DND-41 (cell line): Measurements from ENCODE around the gene TRIM63.

Experiments
- CTCF ChIP-seq: IDR thresholded peaks from 2 replicates; pipeline ENCODE4 v1.5.1; 2012; ENCODE audit warnings: borderline replicate concordance, low read length, moderate library complexity, mild to moderate bottlenecking; ENCODE audit not compliant: poor library complexity, severe bottlenecking; ENCODE audit errors: extremely low read depth
- EZH2 ChIP-seq: IDR thresholded peaks from 3 replicates; pipeline ENCODE4 v1.6.1; 2012; ENCODE audit warnings: borderline replicate concordance, low read depth, mild to moderate bottlenecking, moderate library complexity, low read length, inconsistent platforms; ENCODE audit not compliant: severe bottlenecking

- TF ChIP-seq CTCF, result no peak
- no peak for TF ChIP-seq EZH2
These were observed 29.0 kb downstream of the TRIM63 start for GRCh38 chr1:26038477-26038876.
